ENCODE results near the gene TSPAN32. TPM values are rescaled to one million over a fixed set of nuclear protein-coding genes. Genes with fewer than 3 reads are reported as not detected.

TSPAN32 gene
- total RNA-seq, 2 experiments from 2014 or later: 5.5 to 6.5 TPM

DNA sequence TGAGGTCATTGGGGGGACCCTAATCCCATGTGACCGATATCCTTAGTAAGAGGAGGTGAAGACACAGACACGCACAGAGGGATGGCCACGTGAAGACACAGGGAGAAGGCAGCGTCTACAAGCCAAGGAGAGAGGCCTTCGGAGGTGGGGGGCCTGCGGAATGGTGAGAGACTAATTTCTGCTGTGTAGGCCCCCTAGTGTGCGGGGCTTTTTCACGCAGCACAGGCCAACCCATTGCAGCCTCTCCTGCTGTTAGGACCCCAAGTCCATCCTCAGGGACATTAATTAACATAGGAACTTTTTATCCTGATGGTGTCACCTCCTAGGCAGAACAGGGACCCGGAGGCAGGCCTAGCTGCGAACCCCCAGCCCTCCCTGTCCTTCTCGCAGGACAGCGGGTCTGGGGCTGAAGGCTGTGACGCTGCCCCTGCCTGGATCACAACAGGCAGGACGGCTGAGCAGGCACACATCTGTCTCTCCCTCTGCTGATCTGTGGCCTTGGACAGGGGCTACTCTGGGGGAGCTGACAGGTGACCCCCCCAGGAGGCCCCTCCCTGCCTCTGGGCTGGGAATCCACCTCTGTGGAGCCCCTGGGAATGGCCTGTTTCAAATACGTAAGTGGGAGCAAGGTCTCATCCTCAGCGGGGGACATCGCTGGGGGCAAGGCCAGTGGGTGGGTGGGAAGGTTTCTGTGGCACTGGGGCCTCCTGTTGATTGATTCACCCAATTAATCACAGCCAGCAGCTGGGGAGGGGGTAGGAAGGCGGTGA lies 39.3 kb upstream of the TSPAN32 start:
- CTCF ChIA-PET: no interaction called here
- no peak for DNase-seq
- intact Hi-C loops (cut with micrococcal nuclease): no loop called here
- Mint-ChIP-seq H3K9me3 (no peaks in the 10 kb centered on the region), H3K36me3 (no peaks in the 10 kb centered on the region), H3K27me3 (peaks cover 2% of the 10 kb centered on the region), H3K4me3 (no peak overlapping the region), H3K27ac (no peak overlapping the region), H3K4me1 (ENCODE audit: low read depth) (peaks cover 25% of the 10 kb centered on the region)
- POLR2A ChIA-PET: no interaction called here

DNA sequence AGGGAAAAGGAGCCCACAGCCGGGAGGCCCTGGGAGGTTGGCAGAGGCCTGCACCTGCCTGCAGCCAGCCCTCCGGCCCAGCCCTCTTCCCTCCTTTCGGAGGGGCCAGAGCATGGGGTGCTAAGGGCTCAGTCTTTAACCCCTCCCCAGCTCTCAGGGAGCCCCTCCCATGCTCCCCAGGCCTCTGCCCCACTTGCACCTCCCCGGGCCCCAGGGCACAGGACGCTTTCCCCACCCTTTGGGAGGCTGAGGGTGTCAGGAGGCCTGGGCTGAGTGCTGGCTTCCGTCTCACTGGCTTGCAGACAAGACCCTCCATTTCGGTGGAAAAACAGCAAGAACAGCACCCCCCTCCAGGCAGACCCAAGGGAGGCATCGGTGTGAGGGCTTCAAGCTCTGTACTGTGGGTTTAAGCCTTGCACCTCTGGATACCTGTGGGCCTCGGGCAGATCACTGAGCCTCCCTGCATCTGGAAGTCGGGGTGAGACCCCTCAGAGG lies 38.7 kb upstream of the TSPAN32 start:
- DNase-seq: no peak
- intact Hi-C loops (cut with micrococcal nuclease): no loop called here
- Mint-ChIP-seq H3K9me3 (no peaks in the 10 kb centered on the region), H3K27me3 (peaks cover 4% of the 10 kb centered on the region), H3K4me3 (no peak overlapping the region), H3K36me3 (no peaks in the 10 kb centered on the region), H3K27ac (no peak overlapping the region), H3K4me1 (ENCODE audit: low read depth) (peaks cover 31% of the 10 kb centered on the region)
- ChIA-PET CTCF (no interaction called here), POLR2A (no interaction called here)

DNA sequence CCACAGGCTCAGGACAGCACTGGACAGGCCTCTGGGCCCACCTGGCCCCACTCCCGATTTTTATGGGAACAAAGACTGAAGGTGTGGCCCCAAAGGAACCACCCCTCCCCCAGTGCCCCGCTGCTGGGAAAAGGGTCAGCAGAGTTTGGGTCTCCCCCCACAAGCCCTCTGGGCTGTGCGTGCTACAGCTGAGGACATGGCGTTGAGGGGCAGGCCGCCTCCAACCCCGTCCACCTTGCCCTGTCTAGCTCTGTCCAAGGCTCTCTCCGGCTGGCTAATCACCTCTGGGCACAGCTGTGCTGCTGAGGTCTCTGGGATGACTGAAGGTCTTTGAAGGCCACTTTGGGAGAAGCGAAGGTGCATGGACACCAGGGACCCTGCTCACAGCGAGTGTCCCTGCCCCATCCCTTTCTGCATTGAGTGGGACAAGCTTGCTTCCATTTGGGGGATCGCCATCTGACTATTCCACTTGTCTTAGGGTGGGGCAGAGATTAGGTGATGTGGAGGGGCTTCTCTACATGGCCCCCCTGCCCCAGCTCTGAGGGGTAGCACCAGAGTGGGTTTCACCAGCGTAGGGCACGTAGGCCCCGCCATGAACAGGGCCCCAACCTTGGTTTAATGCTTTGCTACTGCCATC lies 38.0 kb upstream of the TSPAN32 start:
- DNase-seq: no peak
- no peak overlapping the region for H3K4me3 Mint-ChIP-seq
- CTCF ChIA-PET: no interaction called here
- H3K36me3 Mint-ChIP-seq: no peaks in the 10 kb centered on the region
- H3K27ac Mint-ChIP-seq: no peak overlapping the region
- peaks cover 8% of the 10 kb centered on the region for H3K27me3 Mint-ChIP-seq
- no peaks in the 10 kb centered on the region for H3K9me3 Mint-ChIP-seq
- peaks cover 36% of the 10 kb centered on the region for H3K4me1 Mint-ChIP-seq (ENCODE audit: low read depth)
- POLR2A ChIA-PET: no interaction called here
- intact Hi-C loops (cut with micrococcal nuclease): no loop called here

- ChIA-PET POLR2A (no interaction called here), CTCF (interaction anchor here (0.9 kb wide), 1 partner anchor 163 kb away, joined by 4 read pairs; no protein-coding TSS in a partner anchor)
- DNase-seq: no peak
- Mint-ChIP-seq H3K27ac (no peak overlapping the region), H3K4me3 (no peak overlapping the region), H3K27me3 (peaks cover 8% of the 10 kb centered on the region), H3K36me3 (no peaks in the 10 kb centered on the region), H3K9me3 (no peaks in the 10 kb centered on the region), H3K4me1 (ENCODE audit: low read depth) (peaks cover 36% of the 10 kb centered on the region)
- intact Hi-C loops (cut with micrococcal nuclease): loop anchor here (5.0 kb wide), 3 partner anchors 52 to 412 kb away; partner anchors contain the start of gene LSP1
These were observed 37.3 kb upstream of the TSPAN32 start for GRCh38 chr11:2264366-2265053.

DNA sequence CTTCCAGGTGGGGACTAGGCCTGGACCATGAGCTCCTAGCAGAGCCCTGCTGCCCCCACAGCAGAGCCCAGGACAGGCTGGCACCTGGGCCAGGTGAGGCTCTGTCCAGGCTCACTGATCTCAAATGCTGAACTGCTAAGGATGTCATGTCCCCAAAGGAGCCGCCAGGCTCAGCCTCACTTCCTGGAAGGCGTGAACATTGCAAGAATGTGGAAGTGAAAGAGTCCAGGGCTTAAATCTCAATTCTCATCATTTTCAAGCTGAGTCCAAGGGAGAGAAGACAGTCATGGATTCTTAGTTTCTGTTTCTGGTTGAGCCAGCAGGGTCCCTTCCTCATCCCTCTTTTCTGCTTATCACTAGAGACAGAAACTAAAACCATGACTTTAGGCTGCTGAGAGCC lies 36.4 kb upstream of the TSPAN32 start:
- peaks cover 8% of the 10 kb centered on the region for H3K27me3 Mint-ChIP-seq
- H3K27ac Mint-ChIP-seq: peak overlapping the region; percentile 65
- ChIA-PET POLR2A (no interaction called here), CTCF (interaction anchor here (0.8 to 1.0 kb wide), 3 partner anchors 40 to 162 kb away, joined by 3 to 4 read pairs (median 4); no protein-coding TSS in a partner anchor)
- peaks cover 36% of the 10 kb centered on the region for H3K4me1 Mint-ChIP-seq (ENCODE audit: low read depth)
- no peaks in the 10 kb centered on the region for H3K36me3 Mint-ChIP-seq
- peak; percentile 65 for DNase-seq
- intact Hi-C loops (cut with micrococcal nuclease): loop anchor here (5.0 kb wide), 3 partner anchors 53 to 413 kb away; partner anchors contain the start of gene LSP1
- no peaks in the 10 kb centered on the region for H3K9me3 Mint-ChIP-seq
- peak overlapping the region; percentile 41 for H3K4me3 Mint-ChIP-seq

DNA sequence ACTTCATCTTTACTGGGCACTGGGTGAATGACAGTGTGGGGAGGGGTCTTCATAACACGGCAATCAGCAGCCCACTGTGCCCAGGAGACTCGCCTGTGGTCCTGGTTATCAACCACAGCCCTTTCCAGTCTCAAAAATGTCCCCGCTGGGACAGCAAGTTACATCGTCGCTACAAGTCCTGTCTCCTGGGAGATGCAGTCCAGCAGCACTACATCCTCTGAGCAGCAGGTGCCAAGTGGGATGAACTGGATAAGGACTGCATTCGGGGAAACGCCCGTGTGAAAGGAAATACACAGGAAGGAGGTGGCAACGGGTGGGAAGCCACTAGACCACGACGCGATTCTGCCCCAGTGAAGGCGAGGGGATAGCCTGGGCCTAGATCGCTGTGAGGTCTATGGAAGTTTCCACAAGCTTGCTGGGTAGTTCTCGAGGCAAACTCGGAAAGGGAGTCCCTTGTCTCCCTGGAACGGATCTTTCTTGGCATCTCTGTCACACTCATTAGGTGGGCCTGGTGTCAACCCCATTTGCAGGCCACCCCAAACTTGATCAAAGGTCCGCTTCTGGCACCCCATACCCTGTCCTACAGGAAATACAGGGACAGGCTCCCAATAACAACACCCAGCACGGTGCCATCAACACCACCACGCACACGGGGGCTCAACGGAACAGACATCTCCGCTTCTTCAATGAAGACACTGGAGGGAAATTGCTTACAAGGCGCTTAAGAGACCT lies 35.8 kb upstream of the TSPAN32 start:
- no peak for DNase-seq
- Mint-ChIP-seq H3K9me3 (no peaks in the 10 kb centered on the region), H3K27ac (peak overlapping the region; percentile 65), H3K36me3 (no peaks in the 10 kb centered on the region), H3K4me1 (ENCODE audit: low read depth) (peaks cover 39% of the 10 kb centered on the region), H3K4me3 (peak overlapping the region; percentile 41), H3K27me3 (peaks cover 11% of the 10 kb centered on the region)
- intact Hi-C loops (cut with micrococcal nuclease): loop anchor here (5.0 kb wide), 3 partner anchors 54 to 414 kb away; partner anchors contain the start of gene LSP1
- ChIA-PET POLR2A (no interaction called here), CTCF (interaction anchor here (0.8 to 1.0 kb wide), 2 partner anchors 39 to 68 kb away, joined by 3 to 4 read pairs; no protein-coding TSS in a partner anchor)

DNA sequence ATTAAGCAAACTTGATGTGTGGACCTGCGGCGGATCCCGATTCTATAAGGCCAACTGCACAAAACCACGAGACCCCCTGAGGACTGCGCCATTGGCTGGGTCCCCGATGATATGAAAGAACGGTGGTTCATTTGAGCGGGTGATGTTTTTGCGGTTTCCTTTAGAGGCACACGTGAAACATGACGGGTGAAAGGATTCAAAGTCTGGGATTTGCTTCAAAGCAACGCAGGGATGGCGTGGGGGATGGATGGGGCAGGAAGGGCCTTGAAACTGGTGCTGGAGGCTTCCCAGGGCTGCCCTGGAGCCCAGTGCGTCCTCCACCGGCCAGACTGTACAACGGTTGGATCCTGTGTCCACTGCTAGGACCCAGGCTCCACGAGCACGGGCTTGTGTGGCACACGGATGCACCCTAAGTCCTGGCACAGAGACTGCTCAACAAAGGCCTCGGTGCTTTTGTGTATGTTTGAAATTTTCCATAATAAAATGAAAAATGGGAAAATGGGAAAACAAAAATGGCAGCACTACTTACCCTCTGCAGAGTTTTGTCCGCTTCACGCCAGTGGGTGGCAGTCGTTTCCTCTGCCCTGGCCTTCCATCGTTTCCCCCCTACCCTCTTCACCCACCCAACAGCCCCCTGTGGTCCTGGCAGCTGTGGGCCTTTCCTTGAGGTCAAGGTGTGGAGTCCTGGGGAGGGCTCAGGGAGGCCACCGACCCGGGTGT lies 35.1 kb upstream of the TSPAN32 start:
- peaks cover 39% of the 10 kb centered on the region for H3K4me1 Mint-ChIP-seq (ENCODE audit: low read depth)
- CTCF ChIA-PET: interaction anchor here (3.7 kb wide), 1 partner anchor 39 kb away, joined by 17 read pairs; no protein-coding TSS in a partner anchor
- peaks cover 15% of the 10 kb centered on the region for H3K27me3 Mint-ChIP-seq
- no peaks in the 10 kb centered on the region for H3K36me3 Mint-ChIP-seq
- POLR2A ChIA-PET: no interaction called here
- H3K27ac Mint-ChIP-seq: no peak overlapping the region
- no peak overlapping the region for H3K4me3 Mint-ChIP-seq
- intact Hi-C loops (cut with micrococcal nuclease): loop anchor here (5.0 kb wide), 3 partner anchors 54 to 414 kb away; partner anchors contain the start of gene LSP1
- no peak for DNase-seq
- no peaks in the 10 kb centered on the region for H3K9me3 Mint-ChIP-seq

DNA sequence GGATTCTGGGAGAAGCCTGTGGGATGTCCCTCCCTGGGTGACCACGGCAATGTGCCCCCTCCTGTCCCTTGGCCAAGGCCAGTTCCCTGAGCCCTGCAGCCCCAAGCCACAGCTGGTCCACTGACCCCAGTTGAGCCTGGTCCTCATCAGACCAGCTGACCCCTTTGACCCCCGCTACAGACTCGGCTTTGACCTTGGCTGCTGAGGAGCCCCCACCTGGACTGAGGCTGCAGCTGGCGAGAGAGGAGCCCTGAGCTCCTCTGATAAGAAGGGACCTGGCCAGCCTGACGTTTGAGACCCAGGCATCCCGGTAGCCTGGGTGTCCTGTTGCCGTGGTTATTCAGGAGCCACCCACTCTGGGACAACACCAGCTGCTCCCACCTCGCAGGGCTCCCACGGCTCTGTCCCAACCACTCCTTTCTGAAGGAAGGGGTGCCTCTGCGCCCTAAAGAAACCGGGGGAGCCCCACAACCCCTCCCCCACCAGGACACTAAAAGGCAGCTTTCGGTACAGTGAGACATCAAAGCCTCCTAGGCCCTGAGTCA lies 34.4 kb upstream of the TSPAN32 start:
- Mint-ChIP-seq H3K36me3 (no peaks in the 10 kb centered on the region), H3K27ac (no peak overlapping the region), H3K9me3 (no peaks in the 10 kb centered on the region), H3K4me3 (no peak overlapping the region), H3K27me3 (peaks cover 20% of the 10 kb centered on the region), H3K4me1 (ENCODE audit: low read depth) (peaks cover 39% of the 10 kb centered on the region)
- DNase-seq: no peak
- CTCF ChIA-PET: interaction anchor here (3.7 kb wide), 1 partner anchor 38 kb away, joined by 17 read pairs; no protein-coding TSS in a partner anchor
- POLR2A ChIA-PET: interaction anchor here (0.6 kb wide), 1 partner anchor 13 kb away, joined by 3 read pairs; no protein-coding TSS in a partner anchor
- intact Hi-C loops (cut with micrococcal nuclease): loop anchor here (5.0 kb wide), 3 partner anchors 55 to 415 kb away; partner anchors contain the start of gene LSP1

DNA sequence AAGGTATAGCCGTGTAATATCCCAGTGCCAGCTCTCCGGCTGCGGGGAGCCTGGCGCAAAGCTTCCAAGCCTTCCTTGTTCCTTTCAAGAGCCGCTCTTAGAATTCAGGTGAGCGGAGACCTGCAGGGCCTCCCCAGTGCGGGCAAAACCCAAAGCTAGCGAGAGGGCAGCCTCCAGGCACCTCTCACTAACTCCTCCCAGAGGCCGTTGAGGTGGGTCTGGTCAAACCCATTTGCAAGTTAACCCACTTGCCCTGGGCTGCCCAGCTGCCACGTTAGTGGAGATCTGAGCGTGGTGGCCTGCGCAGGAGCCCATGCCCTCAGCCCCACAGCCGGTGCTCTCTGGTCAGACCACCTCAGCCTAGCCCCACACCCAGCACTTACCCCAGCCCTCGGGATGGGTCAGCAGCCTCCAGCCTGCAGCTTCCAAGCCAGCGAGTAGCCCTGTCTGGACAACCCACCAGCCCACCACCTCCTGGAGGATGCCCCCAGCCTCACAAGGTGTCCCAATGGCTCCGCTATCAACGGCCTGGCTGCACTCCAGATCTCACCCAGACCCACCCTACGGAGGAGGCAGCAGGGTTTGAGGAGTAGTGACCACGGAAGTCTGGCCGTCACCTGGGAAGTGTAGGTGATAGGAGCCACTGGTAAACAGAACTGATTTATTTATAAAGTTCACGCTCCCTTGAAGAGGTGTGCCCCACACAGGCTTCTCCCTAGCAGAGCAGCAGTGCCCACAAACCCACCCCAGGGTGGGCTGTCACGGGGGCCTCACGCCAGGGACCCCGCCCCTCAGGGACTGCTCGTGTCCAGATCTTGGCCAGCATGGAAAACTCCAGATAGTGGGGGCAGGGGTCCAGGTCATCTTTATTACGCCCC lies 33.7 kb upstream of the TSPAN32 start:
- Mint-ChIP-seq H3K36me3 (no peaks in the 10 kb centered on the region), H3K27ac (no peak overlapping the region), H3K4me3 (peak overlapping the region; percentile 22), H3K9me3 (no peaks in the 10 kb centered on the region), H3K4me1 (ENCODE audit: low read depth) (peaks cover 39% of the 10 kb centered on the region), H3K27me3 (peaks cover 27% of the 10 kb centered on the region)
- POLR2A ChIA-PET: interaction anchor here (0.6 to 2.0 kb wide), 2 partner anchors 14 to 33 kb away, joined by 3 to 7 read pairs; partner anchors contain the start of genes C11orf21 and TSPAN32
- DNase-seq: no peak
- CTCF ChIA-PET: interaction anchor here (3.7 kb wide), 1 partner anchor 37 kb away, joined by 17 read pairs; no protein-coding TSS in a partner anchor
- intact Hi-C loops (cut with micrococcal nuclease): loop anchor here (2.0 to 5.0 kb wide), 4 partner anchors 33 to 416 kb away; partner anchors contain the start of genes C11orf21 and LSP1
